NK-92 treated with Interleukin-12 subunit alpha and Interleukin-12 subunit beta, amount 100 ng/mL, for 24 hours (cell line): ENCODE data around the gene CHSY1.

ENCODE experiments used
- DNase-seq: peaks from one replicate; lab custom pipeline; 2025; lab: John Stamatoyannopoulos, UW

The CHSY1 gene

GRCh38 chr15:101151288-101151687 lies 100.6 kb downstream of the CHSY1 start:
- no peak for DNase-seq

GRCh38 chr15:101150723-101151040 lies 101.2 kb downstream of the CHSY1 start:
- no peak for DNase-seq

- DNase-seq, result no peak
Observed at GRCh38 chr15:101149864-101150722, 101.8 kb downstream of the CHSY1 start.

- no peak for DNase-seq
Observed at GRCh38 chr15:101148881-101149664, 102.8 kb downstream of the CHSY1 start.

DNA sequence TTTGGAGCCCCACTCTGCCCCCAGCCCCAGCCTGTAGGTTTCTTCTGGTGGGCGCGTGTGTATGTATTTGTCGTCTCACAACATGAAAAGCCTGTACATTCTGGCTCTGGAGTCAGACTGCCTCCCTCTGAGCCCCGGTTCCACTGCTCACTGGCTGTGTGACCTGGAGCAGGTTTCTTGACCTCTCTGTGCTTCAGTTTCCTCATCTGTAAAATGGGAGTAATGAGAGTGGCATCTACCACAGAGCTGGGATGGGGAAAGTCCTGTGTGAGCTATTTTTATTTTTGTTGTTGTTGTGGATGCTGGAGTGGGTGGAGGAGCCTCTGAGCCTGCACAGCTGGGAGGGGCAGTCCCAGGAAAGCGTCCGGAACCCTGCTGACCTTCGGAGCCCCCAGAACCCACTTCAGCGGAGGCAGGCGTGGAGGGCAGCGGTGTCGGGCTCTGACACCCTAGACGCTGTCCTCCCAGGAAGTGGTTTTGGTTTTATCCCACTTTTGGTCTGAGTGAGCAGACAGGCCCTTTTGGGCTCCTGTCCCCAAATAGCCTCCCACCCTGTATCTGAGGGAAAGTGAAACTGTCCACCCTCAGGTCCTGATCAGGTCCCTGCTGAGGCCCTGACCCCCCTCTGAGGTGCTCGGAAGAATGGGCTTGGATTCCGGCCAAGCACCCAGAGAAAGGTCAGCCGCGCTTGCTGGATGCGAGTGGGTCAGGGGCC lies 103.5 kb downstream of the CHSY1 start:
- no peak for DNase-seq

- DNase-seq, result no peak
Observed at GRCh38 chr15:101147181-101147580, 104.7 kb downstream of the CHSY1 start.

DNA sequence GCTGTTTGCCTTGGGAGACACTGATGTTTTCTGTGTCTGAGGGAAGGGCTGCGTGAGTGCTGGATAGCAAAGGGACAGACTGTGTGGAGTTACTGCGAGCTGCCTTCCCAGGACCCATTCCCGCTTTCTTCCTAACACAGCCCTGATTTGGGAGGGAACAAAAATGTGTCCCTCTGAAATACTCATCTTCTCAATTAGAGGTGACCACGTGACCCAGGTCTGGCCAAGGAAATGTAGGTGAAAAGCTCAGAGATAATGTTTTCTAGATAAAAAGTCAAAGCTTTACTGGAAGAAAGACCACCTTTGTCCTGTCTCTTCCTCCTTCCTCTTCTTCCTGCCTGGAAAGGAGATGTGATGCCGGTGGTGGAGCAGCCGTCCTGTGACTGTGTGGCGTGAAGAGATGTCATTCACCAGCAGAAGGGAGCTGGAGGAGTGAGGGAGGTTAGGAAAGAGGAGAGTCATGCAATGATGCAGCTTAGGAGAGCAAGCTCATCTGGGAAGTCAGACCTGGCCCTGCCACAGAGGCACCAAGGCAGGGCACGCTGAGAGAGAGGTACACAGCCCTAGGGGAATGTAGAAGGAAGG lies 105.6 kb downstream of the CHSY1 start:
- no peak for DNase-seq

DNA sequence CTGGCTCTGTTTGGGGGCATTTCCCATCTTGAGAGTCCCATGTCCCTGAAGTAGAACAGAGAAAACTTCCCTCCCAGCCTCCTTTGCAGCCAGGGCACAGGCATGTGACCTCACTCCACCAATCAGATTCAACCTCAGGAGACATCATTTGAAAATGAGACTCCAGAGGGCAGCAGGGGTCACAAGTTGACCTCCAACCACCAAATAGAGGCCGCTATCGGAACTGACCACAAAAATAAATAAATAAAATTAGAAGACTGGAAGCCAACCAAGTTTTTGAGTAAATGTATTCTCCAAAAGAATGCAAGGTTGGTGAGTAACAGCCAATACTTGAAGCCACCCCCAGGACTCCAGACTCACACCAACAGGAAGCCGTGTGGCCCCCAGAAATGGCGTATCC lies 106.5 kb downstream of the CHSY1 start:
- no peak for DNase-seq

DNA sequence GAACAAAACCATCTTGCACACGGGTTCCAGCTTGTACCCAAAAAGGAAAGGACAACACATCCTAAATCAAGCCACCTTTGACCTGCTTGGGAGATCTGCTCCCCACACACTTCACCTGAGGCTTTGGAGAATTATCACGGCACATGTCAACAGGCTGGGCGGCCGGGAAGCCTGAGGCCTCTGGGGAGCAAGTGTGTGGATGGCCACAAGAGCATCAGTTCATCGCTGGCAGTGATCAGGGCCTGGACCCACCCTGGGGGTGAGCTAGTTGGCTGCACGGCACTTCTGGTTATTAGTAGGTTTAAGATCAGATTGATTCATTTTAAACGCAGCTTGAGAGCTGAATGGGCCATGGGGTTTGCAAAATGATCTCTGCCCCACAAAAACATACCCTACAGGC lies 108.5 kb downstream of the CHSY1 start:
- DNase-seq, result no peak

DNA sequence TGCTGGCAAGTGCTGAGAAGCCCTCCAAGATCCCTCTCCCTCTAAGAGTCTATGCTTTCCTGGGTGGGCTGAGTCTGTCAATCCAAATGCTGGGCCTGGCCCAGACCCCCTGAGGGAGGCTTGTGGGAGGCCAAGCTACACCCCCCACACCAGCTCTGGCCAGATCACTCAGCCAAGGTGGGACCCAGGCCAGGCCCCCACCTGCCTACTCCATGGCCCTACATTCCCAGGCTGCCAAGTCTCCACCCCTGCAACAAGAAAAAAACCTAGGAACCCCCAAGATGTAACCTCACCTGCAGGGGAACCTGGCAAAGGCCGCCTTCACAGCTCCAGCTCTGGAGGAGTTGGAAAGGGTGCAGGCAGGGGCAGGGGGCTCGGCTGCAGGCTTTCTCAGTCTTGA lies 109.1 kb downstream of the CHSY1 start:
- no peak for DNase-seq

- no peak for DNase-seq
Observed at GRCh38 chr15:101141926-101142527, 109.8 kb downstream of the CHSY1 start.

- DNase-seq, result no peak
Observed at GRCh38 chr15:101140697-101141065, 111.2 kb downstream of the CHSY1 start.

GRCh38 chr15:101139986-101140696 lies 111.7 kb downstream of the CHSY1 start:
- no peak for DNase-seq

DNA sequence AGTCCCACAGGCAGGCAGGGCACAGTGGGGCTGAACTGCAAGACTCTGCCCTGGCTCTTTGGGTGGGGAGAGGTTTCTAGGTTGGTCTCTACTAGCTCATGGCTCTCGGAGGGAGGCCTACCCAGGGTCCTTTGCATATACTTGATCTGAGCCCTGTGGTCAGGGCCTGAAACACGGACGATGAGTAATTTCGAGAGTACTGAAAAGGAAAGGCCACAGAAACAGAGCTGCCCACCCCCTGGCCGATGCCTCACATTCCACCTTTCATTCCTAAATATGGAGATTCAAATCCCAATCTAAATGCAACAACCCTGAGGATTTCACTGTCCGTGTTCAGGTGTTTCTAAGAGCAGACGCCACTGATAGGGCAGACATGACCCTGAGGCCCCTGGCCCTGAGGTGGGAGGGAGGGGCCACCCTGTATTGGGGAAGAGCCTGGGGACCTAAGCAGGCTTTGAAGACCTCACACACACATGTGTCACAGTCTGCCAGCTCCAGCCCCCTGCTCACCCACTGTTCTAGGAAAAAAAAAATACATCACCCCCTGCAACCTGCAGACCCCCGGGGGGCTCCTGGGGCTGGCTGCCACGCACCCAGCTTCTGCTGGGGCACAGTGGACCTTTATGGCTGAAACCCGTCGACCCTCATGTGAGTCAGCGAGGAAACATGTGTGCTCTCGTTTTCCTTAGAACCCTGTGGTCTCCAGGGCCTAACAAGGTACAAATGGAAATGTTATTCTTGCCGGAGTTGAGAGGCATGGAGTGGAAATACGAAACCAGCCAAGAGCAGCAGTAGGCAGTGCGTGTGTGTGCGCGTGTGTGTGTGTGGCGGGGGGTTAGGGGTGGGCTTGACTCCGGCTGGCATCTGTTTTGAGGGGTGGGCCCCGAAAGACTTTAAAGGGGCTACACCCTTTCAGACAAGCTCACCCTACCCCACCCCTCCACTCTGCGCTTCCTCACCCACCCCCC lies 112.7 kb downstream of the CHSY1 start:
- DNase-seq, result no peak

- DNase-seq, result no peak
Observed at GRCh38 chr15:101138086-101138660, 113.7 kb downstream of the CHSY1 start.

- peak; percentile 69 for DNase-seq
Observed at GRCh38 chr15:101137312-101137940, 114.4 kb downstream of the CHSY1 start.

DNA sequence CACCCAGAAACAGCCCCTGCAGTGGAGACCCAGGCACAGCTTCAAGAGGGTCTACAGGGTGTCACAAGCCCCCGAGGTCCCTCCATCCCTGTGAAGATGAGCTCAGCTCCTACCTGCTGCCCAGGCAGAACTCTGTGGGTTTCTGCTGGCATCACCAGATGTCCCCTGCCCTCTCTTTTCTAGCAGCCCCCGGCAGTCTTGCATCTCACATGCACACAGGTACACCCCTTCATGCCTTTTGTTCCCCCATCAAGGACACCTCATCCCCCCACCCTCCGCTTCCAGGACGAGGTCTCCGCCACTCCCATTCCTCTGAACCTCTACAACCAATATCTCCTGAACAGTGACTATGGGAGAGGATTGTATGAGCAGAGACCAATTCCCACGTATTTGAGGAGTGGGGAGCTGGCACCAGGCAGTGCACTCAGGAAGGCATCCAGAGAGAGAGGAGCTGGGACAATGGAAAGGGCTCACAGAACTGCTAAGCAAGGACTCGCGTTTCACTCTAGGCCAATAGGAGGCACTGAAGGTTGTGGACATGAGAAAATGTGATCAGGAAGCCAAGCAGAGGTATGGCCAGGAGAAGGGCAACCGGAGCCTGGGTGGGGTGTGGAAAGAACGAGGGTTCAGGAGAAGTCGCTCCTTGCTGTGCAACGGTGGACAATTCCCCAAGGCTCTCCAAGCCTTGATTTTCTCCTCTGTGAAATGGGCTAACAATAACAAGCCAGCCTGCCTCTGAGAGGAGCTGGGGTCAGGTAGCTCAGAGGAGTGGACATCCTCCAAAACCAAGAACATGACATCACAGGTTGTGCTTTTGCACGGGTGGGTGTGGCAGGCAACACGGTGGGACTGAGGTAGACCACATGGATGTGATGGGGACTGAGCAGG lies 115.2 kb downstream of the CHSY1 start:
- DNase-seq, result no peak

DNA sequence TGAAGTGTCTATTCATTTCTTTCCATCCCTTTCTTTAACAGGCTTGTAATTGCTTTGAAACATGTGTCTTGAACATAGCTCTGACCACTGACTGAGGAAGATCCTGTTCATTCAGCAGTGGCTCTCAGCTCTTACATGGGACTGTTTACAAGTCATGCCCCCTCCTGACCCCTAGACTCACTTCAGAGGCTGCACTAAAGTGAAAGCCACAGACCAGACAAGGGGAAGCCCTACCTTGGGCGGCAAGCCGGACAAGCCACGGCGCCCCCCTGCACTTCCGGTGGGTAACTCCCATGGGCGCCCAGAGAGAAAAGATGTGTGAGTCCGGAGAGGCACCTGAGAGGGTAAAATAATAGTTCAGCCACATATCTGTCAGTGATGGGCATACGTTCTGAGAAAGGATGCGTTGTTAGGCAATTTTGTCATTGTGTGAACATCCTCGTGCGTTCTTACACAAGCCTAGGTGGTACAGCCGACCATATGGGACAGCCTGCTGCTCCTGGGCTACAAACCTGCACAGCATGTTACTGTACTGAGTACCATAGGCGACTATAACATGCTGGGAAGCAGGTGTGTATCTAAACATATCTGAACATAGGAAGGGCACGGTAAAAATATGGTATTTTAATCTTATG lies 116.2 kb downstream of the CHSY1 start:
- DNase-seq, result peak; percentile 74
